Measurements from ENCODE around the gene LLPH.
"Not testable (repeated sequence)": the region's sequence is repeated elsewhere in the genome, so short reads cannot be mapped to it uniquely, and the experiment has no call there.

LLPH gene

DNA sequence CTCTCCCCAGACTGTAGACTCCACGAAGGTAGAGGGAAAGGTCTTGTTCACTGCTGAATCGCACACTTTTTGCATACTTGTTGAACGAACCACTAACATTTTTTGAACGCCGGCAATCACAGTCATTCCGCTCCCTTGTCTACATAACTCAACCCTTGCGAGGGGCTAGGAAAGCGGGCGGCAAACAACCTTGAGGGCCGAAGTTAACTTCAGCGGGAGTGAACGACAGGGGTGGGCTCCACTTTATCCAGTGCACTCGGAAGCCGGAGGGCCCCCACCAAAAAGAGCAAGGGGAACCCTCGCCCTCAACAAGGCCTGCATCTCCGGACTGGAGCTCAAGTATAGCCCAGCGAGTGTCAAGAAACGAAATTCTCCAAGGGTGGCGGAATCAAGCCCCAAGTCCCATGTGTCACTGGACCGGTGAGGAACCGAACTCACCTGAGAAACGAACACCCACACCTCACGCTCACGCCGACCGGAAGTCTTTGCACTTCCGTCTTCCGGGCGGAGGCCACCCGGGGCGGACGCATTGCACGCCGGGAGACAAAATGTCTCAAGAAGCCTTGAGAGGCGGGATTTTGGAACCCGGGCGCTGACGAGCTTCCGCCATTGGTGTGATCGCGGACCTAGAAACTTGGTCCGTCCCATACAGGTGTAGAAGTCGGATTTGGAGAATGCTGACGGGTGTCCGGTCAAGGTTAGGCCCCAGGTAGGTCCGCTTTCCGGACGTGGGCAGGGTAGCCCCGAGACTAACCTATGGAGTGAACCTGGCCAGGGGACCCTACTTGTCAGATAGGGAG, at the start of gene LLPH:
TSS of gene LLPH (minus strand) at position 484 of the 800 bp plus-strand sequence. CDS start 1,644 bp downstream, outside the sequence.
- DNase-seq (ENCODE audit: low read depth in 1 of 2, low spot score in 1 of 2): peak; percentile 80 to 83

DNA sequence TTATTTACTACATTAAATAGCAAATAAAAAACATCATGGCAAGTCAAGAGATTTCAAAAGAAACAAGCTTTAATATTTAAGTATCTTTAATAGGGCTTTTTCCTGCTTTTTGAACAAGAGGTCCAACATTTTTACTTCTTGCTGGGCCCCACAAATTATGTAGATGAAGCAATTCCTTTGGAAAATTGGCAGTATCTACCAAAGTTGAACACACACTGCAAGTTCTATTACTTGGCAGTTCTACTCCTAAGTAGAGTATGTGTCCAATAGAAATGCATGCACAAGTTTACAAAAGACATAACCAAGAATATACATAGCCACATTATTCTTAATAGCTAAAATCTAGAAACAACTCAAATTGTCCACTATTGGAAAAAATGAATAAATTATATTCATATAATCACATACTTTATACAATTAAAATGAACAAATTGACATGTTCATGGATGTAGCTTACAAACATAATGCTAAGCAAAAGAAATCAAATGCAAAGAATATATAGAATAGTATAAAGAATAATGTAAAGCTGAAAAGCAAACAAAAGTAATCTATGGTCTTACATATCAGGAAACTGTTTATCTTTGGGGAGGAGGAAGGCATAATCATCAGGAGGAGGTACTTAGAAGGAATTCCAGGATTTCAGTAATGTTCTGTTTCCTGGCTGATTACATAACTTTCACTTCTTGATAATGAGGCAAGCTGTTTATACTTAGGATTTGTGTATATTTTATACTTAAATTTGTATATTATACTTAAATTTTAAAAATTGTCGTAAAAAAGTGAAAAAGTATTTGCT, 45.8 kb upstream of the LLPH start:
- no peak for DNase-seq (ENCODE audit: low read depth in 1 of 2, low spot score in 1 of 2)

DNA sequence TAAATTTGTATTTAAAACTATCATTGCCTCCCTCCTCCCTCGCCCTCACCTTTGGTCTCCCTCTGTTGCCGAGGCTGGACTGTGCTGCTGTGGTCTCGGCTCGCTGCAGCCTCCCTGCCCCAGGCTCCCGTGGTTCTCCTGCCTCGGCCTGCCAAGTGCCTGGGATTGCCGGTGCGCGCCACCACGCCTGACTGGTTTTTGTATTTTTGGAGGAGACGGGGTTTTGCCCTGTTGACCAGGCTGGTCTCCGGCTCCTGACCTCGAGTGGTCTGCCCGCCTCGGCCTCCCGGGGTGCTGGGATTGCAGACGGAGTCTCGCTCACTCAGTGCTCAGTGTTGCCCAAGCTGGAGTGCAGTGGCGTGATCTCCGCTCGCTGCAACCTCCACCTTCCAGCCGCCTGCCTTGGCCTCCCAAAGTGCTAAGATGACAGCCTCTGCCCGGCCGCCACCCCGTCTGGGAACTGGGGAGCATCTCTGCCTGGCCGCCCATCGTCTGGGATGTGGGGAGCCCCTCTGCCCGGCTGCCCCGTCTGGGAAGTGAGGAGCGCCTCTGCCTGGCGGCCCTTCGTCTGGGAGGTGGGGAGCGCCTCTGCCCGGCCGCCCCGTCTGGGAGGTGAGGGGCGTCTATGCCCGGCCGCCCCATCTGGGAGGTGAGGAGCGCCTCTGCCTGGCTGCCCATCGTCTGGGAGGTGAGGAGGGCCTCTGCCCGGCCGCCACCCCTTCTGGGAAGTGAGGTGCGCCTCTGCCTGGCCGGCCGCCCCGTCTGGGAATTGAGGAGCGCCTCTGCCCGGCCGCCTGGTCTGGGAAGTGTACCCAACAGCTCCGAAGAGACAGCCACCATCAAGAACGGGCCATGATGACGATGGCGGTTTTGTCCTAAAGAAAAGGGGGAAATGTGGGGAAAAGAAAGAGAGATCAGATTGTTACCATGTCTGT, 44.1 kb upstream of the LLPH start:
- DNase-seq (ENCODE audit: low read depth in 1 of 2, low spot score in 1 of 2): not testable (repeated sequence)

DNA sequence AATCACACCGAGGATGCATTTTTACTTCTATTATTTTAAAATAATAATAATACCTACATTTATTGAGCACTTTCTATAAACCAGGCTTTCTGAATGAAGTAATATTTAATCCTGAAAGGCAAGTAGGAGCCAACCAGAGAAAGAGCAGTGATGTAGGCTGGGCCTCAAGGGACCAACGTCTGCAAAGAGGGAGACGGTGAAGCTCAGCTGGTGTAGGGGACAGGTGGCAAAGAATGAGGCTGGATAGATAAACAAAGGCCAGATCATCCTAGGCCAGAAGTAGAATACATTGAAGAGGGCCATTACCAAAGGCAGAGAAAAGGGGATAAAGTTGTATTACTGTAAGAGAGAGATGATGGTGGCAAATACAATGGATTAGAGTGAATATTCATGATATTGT, 40.1 kb upstream of the LLPH start:
- DNase-seq (ENCODE audit: low read depth in 1 of 2, low spot score in 1 of 2): no peak

DNA sequence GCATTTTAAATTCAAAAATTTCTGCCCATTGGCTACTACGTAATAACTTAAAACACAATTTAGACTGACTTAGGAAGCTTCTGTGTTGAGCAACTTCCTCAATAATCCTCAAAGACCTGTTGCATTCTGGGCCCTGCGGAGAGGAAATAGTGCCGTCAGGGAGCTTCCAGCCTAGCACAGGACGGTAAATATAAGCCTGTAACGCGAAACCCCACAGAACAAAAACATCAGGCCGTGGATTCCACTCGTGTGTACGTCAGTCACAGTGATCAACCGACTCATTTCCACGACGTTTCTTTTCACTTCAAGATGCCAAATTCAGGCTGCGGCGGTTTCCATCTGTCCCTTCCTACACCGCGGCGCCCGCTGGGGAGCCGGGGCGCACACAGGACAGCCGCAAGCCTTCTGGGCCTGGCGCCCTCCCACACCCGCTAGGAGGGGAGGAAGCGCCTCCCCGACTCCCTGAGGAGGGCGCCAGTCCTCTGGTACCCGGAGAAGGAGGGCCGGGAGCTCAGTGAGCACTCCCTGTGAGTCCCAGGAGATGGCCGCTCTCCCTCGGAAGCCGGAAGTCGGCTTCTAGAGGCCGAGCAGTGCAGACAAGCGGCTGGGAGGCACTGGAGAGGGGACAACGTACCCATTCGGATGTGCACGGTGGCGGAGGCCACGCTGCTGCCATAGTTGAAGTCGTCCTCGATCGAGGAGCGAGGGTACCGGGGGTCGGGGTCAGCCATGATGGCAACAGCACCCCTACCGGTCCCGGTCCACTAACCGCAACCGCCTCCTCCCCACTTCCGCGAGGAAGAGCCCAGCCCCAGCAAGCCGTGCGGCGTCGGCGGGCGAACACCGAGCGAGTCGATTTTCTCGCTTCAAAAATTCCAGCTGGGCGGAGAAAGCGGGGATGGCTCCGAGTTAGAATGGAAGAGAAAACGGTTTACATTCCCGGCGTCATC, 38.9 kb upstream of the LLPH start, which contains the start of gene TMBIM4:
TSS of gene TMBIM4 (minus strand) at position 776 of the 950 bp plus-strand sequence. CDS start at position 731, 45 bp downstream.
- peak; percentile 69 to 75 for DNase-seq (ENCODE audit: low read depth in 1 of 2, low spot score in 1 of 2)

DNA sequence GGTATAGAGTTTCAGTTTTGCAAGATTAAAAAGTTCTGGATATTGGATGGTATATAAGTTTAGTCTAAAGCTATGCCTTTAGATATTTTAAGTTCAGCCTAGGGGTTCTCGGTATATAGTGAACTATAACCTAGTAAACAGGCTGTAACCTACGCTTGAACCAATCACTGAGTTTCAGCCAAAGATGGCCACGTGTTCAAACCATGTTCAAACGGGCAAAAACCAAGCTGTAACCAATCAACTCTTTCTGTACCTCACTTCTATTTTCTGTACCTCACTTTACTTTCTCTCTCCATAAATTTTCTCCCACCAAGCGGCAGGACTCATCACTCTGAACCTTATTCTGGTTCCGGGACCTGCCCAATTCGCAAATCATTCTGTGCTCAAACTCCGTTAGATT, 37.9 kb upstream of the LLPH start:
- DNase-seq (ENCODE audit: low read depth in 1 of 2, low spot score in 1 of 2): no peak

DNA sequence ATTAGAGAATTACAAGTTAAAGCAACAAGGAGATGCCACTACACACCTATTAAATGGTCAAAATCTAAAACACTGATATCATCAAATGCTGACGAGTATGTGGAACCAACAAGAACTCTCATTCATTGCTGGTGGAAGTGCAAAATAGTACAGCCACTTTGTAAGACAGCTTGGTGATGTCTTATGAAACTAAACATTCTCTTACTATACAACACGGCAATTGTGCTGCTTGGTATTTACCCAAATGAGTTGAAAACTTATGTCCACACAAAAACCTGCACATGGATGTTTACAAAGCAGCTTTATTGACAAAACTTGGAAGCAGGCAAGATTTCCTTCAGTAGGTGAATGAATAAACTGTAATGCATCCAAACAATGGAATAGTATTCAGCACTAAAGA, 36.0 kb upstream of the LLPH start:
- DNase-seq (ENCODE audit: low read depth in 1 of 2, low spot score in 1 of 2): no peak

DNA sequence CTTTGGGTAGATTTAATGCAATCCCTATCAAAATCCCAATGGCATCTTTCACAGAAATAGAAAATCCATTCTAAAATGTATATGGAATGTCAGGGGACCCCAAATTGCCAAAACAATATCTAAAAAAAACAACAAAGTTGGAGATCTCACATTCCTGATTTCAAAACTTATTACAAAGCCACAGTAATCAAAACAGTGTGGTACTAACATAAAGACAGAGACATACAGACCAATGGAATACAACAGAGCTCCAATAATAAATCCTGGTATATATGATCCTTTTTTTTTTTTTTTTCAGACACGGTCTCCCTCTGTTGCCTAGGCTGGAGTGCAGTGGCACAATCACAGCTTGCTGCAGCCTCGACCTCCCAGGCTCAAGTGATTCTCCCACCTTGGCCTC, 34.6 kb upstream of the LLPH start:
- DNase-seq (ENCODE audit: low read depth in 1 of 2, low spot score in 1 of 2): no peak

DNA sequence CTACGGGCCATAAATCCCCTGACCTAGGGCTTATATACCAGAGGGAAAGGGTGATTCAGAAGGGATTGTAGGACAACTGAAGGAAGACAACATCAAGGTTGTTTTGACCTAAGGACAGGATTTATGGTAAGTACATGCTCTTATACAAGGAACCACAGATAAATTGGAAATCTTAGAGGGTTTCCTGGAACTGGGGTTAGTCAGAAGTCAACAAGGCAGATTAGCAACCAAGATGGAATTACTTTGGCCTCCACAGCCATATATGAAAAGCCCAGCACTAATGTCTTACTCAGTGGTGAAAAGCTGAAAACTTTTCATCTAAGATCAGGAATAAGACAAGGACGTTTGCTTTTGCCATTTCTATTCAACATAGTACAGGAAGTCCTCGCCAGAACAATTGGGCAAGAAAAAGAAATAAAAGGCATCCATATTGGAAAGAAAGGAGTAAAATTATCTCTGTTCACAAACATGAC, 33.8 kb upstream of the LLPH start:
- no peak for DNase-seq (ENCODE audit: low read depth in 1 of 2, low spot score in 1 of 2)

DNA sequence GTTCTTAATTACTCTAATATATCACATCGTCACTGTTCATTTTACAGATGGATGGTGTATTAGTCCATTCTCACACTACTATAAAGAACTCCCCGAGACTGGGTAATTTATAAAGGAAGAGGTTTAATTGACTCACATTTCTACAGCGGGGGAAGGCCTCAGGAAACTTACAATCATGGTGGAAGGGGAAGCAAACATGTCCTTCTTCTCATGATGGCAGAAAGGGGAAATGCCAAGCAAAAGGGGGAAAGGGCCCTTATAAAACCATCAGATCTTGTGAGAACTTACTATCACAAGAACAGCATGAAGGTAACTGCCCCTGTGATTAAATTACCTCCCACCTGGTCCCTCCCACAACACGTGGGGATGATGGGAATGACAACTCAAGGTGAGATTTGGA, 32.7 kb upstream of the LLPH start:
- DNase-seq (ENCODE audit: low read depth in 1 of 2, low spot score in 1 of 2): no peak

DNA sequence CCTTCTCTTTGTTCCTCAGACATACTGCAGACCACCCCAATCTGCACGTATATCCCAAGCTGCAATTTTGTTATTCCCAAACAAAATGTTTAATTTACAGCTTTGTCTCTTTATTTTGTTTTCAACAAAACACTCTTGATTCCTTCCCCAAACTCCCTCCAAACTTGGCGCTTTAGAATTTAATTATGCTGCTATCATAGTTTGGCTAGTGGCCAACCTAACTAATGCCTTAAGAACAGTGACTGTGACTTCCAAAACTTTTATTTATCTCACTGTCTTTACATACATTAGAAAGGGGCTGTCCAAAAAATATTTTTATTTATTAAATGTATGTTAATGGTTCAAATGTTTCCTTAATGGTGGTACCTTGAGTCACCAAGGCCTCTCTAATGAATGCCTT, 32.2 kb upstream of the LLPH start:
- no peak for DNase-seq (ENCODE audit: low read depth in 1 of 2, low spot score in 1 of 2)

DNA sequence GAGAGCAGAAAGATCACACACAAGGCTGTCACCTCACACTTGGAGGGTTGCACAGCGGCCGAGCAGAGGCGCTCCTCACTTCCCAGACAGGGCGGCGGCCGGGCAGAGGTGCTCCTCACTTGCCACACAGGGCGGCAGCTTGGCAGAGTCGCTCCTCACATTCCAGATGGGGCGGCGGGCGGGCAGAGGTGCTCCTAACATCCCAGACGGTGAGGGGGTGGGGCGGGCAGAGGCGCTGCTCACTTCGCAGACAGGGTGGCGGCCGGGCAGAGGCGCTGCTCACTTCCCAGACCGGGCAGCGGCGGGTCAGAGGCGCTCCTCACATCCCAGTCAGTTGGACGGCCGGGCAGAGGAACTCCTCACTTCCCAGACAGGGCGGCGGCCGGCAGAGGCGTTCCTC, 30.2 kb upstream of the LLPH start:
- no peak for DNase-seq (ENCODE audit: low read depth in 1 of 2, low spot score in 1 of 2)

DNA sequence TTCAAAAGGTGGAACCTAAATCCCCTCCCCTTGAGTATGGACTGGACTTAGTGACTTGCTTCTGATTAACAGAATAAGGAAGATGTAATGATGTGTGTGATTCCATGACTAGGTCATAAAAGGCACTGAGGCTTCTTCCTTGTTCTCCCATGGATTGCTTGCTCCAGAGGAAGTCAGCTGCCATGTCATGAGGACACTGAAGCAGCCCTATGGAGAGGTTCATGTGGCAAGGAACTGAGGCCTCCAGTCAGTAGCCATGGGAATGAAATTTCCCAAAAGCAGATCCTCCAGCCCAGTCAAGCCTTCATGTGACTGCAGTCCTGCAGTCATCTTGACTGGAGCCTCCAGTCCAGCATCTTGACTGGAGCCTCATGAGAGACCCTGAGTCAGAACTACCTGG, 28.6 kb upstream of the LLPH start:
- no peak for DNase-seq (ENCODE audit: low read depth in 1 of 2, low spot score in 1 of 2)

DNA sequence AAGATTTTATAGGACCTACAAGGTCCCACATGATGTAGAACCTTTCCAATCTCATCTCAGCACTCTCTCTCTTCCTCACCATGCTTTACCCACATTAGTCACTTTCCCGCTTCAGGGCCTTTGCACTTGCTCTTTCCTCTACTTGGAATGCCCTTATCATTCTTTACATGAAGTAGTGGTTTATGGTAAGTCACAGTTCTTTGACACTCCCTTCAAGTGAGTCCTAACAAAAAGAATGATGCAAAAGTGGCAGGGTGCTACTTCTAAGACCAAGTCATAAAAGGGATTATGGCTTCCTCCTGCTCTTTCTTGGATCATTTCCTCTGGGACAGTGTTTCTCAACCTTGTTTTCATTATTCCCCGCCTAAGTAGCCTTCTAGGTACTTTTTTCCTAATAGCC, 26.1 kb upstream of the LLPH start:
- no peak for DNase-seq (ENCODE audit: low read depth in 1 of 2, low spot score in 1 of 2)

DNA sequence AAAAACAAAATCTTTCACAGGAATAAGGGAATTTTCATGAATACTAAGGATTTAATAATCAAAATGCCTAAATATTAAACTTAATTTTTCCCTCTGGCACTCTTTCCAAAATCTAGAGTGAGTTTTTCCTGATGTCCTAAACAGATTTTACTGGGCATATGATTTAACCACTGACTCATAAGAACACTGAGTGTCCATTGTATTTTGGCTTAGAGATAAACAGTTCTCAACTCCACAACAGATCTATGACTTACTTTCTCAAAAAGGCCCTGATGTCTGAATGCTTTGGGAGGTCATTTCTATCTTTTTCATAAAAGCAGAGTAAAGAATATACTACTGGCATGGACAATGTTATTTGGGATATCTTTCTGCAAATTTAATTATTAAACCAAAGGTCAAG, 24.2 kb upstream of the LLPH start:
- no peak for DNase-seq (ENCODE audit: low read depth in 1 of 2, low spot score in 1 of 2)

DNA sequence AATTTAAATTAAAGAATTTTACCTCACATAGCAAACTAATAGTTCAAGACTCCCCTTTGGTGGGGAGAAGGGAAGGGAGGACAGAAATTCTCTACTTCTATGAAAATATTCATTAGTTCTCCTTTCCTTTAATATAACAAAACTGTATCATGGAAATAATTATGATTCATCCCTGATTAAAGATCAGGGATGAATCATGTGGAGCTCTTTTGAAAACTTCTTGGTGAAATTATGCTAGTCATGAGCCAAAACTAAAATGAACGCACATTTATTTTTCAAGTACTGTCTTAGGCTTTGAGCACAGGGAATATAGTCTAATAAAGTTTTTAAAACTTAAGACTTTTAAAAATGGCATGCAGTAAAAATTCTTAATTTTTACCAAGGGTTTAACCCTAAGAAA, 22.2 kb upstream of the LLPH start:
- DNase-seq (ENCODE audit: low read depth in 1 of 2, low spot score in 1 of 2): no peak

DNA sequence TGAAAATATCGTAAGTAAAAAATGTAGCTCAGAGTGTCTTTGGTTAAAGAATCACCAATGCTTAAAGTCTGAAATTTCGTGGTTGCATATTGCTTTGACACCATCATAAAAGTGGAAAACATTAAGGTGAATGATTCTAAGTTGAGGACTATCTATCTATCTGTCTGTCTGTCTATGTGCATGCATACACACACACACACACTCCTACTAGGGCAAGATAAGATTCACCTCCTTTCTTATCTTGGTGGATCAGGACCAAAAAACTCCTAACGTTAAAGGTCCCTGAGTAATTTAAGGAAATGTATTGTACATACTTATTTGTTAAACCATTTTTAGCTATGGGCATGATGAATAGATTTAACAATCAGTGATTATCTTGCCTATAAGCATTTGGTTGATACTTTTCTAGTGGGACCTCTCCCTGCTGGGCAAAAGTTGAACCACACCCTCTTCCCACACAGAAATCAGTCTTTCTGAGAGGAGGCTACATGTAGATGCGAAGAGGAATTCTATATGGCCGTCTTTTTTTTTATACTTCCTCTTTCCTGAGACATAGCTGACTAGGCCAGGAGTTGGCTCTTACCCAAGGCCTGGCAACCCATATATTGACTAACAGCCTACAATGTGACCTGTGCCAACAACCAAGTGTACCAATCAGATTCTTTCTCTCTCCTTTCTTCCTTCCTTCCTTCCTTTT, 19.3 kb upstream of the LLPH start:
- DNase-seq (ENCODE audit: low read depth in 1 of 2, low spot score in 1 of 2): no peak

DNA sequence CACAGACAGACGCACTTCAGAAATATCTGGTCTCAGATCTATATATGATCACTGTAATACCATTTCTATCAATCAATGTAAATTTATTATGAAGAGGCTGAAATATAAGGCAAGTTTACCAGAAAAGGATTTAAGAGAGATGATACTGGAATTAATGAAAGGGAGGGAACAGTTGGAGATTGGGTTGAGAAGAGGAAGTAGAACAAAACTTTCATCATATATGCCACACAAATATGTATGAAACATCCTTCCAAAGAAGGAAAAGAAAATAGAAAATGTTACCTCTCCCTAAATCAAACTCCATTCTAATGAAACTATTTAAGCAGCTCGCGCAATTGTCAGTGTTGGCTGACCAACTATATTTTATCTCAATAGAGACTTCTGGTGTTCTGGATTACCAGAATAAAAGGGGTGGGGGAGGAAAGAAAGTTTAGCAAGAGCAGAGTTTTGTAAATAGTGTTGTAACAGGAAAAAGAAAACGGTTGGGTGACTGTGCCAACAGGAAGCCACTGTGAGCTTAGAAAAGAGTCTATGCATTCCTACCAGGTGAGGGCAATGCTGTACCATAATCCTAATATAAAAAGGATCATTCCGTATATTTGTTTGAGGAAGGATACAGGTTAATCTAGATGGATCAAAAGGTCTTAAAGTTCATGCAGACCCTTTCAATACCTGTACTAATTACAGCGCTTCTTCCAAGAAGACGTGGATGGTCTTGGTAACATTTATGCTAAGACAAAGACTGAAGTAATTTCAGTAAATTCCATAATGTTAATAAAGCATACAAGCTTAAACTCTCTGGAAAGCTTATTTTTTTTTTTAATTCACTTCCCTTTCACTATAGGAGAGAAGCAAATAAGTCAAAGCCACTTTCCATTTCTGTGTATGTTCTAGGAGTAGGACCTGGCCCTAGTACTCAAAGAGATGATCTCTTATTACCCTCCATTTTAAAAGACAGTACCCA, 14.5 kb upstream of the LLPH start:
- no peak for DNase-seq (ENCODE audit: low read depth in 1 of 2, low spot score in 1 of 2)

Measured in activated T-helper 1 cell treated with anti-CD3 and anti-CD28 coated beads, Interleukin-2, amount 50 U/mL, for 16 hours (primary cell).